Retina (tissue), 1 donor: Measurements from ENCODE around the gene FOXR2.

Source experiments
- DNase-seq: peaks from one replicate; pipeline ENCODE4 v3.0.0-alpha.2; 2016

The FOXR2 gene, protein sequence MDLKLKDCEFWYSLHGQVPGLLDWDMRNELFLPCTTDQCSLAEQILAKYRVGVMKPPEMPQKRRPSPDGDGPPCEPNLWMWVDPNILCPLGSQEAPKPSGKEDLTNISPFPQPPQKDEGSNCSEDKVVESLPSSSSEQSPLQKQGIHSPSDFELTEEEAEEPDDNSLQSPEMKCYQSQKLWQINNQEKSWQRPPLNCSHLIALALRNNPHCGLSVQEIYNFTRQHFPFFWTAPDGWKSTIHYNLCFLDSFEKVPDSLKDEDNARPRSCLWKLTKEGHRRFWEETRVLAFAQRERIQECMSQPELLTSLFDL

DNA sequence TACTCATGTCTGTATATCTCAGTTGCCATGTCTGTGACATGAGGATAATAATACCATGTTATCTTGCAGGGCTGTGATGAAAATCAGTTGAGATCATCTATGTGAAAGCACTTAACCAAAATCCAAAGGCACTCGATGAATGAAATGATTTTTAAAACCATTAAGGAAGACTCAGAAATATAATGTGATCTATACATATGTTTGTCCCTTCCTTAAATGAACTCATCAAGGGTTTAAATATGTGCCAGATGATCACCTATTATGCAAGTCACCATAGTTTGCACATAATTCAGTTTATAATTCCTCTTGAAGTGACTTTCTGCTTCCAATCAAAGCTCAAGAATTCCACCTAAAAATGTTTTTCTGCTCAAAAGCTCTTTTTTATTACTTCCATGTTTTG lies at the start of gene FOXR2:
Gene FOXR2, plus strand, starts transcription at position 301 of the 400 bp plus-strand sequence. CDS start 312 bp downstream, outside the sequence.
- no peak for DNase-seq

DNA sequence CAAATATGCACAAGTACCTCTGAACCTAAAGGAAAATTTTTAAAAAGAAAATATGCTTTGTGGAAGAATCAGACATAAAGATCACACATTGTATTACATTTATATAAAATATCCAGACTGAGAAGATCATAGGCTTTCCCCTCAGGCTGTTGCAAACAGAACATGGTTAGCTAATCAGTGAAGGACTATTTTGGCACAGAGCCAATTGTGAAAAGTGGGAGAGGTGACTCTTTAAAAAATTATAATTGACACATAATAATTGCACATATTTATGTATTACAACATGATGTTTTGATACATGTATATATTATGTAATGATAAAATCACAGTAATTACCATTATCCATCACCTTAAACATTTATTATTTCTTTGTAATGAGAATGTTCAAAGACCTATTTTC lies 44.1 kb upstream of the FOXR2 start:
- DNase-seq = no peak

DNA sequence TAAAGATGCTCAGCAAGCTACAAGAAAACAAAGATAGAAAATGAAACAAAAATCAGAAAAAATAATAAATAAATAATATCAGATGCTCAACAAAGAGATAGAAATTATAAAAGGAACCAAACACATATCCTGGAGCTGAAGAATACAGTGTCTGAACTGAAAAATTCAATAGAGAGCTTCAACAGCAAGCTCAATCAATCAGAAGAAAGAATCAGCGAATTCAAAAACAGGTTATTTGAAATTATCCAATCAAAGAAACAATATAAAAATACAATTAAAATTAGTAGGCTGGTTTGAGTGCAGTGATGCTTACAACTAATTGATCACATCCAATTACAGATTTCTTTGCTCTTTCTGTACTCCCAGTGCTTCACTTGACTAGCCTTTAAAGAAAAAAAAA lies 40.8 kb upstream of the FOXR2 start:
- no peak for DNase-seq

DNA sequence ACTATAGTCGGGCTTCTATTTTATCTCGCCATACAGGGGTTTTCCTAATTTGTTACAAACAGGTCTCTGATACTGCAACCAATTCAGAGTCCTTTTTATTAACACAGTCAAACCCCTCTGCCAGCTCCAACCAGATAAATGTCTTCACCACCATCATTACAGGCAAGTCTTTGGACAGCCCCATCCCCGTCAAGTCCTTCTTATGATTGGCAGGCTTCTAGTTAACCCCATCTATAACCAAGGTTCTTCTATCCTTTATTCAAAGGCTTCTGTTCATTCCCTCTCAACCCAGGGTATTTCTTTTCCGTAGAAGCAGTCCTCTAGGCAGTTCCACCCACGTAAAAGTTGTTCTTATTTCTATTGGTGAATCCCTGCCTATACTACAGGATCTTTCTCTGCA lies 29.9 kb upstream of the FOXR2 start:
- no peak for DNase-seq

DNA sequence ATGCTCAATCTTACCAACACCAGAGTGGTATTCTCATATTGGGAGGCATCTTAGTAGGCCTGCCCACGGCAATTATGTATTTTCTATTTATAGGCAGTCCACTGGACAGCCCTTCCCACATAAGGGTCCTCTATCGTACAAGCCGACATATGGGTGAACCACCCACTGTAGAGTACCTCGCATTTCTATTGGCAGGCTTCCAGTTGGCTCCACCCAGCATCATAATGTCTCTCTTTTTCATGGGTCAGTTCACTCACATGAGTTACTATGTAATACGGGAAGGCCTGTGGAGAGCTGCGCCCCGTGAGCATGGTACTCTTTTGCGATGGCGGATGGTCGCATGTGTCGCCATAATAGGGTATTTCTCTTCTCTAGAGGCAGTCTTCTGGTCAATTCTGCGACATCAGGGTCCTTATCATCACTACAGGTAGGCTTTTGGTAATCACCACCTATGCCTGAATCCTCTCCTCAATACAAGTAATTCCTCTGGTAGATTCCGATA lies 29.4 kb upstream of the FOXR2 start:
- no peak for DNase-seq

DNA sequence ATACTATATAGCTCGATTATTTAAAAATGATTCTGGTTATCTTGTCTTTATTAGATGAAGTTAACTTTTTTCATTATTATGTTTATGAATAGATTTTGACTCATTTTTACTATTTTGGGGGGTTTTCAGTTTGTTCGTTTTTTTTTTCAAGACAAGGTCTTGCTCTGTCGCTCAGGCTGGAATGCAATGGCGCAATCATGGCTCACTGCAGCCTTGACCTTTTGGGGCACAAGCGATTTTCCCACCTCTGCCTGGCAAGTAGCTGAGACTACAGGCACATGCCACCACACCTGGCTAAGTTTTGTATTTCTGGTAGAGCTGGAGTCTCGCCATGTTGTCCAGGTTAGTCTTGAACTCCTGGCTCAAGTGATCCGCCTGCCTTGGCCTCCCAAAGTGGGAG lies 24.9 kb upstream of the FOXR2 start:
- no peak for DNase-seq

DNA sequence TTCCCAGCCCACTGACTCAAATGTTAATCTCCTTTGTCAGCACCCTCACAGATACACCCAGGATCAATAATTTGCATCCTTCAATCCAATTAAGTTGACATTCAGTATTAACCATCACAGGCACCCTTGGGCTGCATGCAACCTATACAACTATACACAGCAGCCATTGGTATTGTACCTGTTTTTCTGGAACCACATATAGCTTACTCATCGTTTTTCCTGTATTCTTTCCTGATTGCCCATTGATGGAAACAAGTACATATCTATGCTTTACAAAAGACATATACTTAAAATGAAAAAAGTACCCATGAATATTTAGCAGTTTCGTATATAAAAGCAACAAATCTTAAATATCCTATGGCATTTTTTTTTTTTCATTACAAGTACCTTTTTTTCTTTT lies 3.7 kb upstream of the FOXR2 start:
- DNase-seq = no peak

DNA sequence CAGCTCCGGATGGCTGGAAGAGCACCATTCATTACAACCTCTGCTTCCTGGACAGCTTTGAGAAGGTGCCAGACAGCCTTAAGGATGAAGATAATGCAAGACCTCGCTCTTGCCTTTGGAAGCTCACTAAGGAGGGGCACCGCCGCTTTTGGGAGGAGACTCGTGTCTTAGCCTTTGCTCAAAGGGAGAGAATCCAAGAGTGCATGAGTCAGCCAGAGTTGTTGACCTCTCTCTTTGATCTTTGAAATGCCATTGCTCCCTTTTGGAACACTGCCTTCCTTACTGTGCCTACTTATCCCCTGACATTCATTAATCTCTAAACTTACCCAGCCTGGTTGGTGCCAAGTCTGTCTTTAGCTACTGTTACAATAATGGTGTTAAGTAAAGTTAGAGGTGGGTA lies 1.2 kb downstream of the FOXR2 start:
- DNase-seq = no peak

DNA sequence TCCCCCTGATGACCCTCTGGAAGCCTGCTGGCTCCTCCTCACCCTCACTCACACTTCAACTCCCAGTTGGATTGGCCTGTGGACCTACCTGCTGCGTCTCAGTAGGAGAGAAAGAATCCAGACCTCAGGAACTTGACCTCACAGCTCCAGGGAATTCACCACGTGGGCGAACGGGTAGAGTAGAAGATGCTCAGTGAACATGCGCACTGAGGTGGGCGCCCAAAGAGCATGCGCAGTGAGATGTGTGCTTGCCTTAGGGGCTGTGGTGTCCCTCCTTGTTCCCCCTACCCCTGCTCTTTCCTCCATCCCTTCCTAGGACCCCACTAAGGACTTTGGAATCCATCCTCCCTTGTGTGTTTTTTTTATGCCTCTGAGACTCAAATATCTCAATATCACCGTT lies 12.9 kb downstream of the FOXR2 start:
- no peak for DNase-seq

DNA sequence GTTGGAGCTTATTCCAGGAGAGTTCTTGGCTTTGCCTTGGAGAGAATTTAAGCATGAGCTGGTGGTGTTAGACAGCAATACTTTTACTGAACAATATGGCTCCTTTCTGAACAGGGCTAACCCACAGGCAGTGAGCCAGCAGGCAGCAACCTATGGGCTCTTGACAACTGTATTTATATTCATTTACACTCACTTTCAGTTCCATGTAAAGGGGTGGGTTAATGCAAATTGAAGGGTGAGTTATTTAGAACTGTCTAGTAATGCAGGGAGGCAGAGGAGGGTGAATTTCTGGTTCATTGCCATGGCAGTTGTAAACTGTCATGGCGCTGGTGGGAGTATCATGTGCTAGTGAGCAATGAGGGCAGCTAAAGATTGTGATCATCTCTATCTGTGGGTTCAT lies 15.7 kb downstream of the FOXR2 start:
- DNase-seq = no peak

DNA sequence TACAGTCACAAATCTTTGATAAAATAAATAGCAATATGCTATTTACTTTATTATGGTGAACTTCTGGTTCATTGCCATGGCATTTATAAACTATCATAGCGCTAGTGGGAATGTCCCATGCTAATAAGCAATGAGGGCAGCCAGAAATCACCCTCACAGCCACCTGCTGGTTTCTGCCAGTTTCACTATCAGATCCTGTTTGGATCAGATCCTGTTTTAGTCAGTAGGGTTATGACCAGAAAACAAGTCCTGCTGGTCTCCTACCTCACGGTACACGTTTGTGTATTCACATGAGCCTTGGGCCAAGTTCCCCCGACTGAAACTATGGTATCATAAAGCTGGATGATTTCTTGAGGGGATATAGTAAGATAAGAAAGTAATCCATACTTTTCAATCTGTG lies 17.7 kb downstream of the FOXR2 start:
- DNase-seq = no peak

DNA sequence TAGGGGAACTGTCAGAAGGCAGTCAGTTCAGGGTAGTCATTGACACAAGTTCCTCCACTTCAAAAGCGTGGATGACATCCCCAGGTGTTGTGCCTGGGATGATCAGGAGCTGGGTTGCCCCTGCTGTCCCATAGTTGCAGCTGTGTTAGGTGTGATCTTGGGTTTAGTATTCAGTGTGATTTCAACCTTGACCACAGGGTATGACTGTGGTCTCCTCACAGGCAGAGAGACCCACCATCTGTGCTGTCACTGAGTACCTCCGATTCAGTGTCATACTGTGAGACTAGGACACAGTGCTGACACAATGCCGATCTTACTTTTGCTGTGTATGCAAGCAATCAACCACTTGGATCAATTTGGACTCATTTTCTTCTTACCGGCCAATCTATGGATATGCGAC lies 25.2 kb downstream of the FOXR2 start:
- no peak for DNase-seq

DNA sequence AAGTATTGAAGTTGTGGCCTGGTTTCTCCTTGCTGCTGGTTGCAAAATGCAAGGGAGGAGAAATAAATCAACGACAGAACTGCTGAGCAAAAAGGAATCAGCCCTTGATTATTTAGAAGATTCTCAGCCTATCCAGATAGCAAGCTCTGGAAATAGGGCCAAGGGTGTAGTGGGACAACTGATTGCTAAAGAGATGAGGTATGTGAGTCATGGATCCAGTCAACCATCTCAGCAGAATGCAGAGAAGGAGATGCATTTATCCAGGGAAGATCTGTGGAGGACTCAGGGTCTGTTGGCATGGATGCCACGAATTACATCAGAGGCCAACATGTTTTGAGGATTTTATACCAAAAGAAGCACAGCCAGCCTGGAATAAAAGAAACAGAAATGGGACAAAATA lies 36.7 kb downstream of the FOXR2 start:
- no peak for DNase-seq

DNA sequence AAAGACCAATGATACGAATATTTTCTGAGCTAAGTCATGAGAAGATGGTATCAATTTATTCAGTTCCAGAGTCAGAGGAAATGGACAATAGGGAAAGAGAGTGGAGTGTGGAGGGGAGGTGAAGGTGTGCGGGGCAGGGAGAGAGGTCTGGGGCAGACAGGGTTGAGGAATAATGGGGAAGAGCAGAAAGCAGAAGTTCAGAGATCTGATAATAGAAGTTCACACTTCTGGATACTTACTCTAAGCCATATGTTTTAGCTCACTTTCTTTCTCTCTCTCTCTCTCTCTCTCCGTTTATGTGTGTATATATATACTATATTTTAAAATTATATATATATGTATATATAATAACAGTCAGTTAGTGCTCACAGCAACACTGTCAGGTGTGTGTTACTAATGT lies 40.4 kb downstream of the FOXR2 start:
- no peak for DNase-seq

DNA sequence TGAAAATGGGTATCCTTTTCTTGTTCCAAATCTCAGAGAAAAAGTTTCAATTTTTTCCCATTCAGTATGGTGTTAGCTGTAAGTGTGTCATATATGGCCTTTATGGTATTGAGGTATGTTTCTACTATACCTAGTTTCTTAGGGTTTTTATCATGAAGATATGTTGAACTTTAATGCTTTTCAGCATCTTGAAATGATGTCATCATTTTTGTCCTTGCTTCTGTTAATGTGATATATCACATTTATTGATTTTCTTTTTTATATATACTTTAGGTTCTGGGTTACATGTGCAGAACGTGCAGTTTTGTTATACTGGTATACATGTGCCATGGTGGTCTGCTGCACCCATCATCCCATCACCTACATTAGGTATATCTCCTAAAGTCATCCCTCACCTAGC lies 44.9 kb downstream of the FOXR2 start:
- no peak for DNase-seq
